Mesenchymal stem cell (in vitro differentiated cells and primary cell): ENCODE results near the gene SKOR2. TPM values are rescaled to one million over a fixed set of nuclear protein-coding genes. Genes with fewer than 3 reads are reported as not detected.

ENCODE experiments used
- DNase-seq: peaks from one replicate; pipeline ENCODE4 v3.0.0-alpha.2; 2013
- H2AFZ ChIP-seq: one replicate; pipeline ENCODE4 v1.6.1; 2013; ENCODE audit warnings: low read depth, mild to moderate bottlenecking, control low read depth, inconsistent platforms, low read length, moderate library complexity
- H2AK5ac ChIP-seq: 2 replicates; pipeline ENCODE4 v1.6.1; 2013; ENCODE audit warnings: low read length, moderate library complexity, mild to moderate bottlenecking, inconsistent platforms; ENCODE audit not compliant: severe bottlenecking
- H2BK120ac ChIP-seq: one replicate; pipeline ENCODE4 v1.6.1; 2013; ENCODE audit warnings: low read depth, mild to moderate bottlenecking, inconsistent platforms, low read length, moderate library complexity
- H2BK12ac ChIP-seq, 2 experiments: one replicate each; pipeline ENCODE4 v1.6.1; 2013; ENCODE audit warnings: inconsistent platforms in 2 of 2, low read length in 2 of 2, mild to moderate bottlenecking in 2 of 2, moderate library complexity in 2 of 2, control low read depth in 1 of 2
- H2BK15ac ChIP-seq: one replicate; pipeline ENCODE4 v1.6.1; 2013; ENCODE audit warnings: mild to moderate bottlenecking, low read depth, inconsistent platforms; ENCODE audit not compliant: poor library complexity, severe bottlenecking
- H2BK5ac ChIP-seq: 2 replicates; pipeline ENCODE4 v1.6.1; 2013; ENCODE audit warnings: low read depth, mild to moderate bottlenecking, low read length, control low read depth, inconsistent platforms; ENCODE audit not compliant: poor library complexity, severe bottlenecking
- H3K14ac ChIP-seq, 2 experiments: one replicate each; pipeline ENCODE4 v1.6.1; 2013; ENCODE audit warnings: inconsistent platforms in 2 of 2, low read length in 2 of 2, control low read depth in 1 of 2, mild to moderate bottlenecking in 1 of 2, moderate library complexity in 1 of 2
- H3K18ac ChIP-seq, 2 experiments: one replicate each; pipeline ENCODE4 v1.6.1; 2013; ENCODE audit warnings: inconsistent platforms in 2 of 2, low read length in 2 of 2, control low read depth in 1 of 2, low read depth in 1 of 2, mild to moderate bottlenecking in 1 of 2
- H3K23ac ChIP-seq, 2 experiments: one replicate each; pipeline ENCODE4 v1.6.1; 2013; ENCODE audit warnings: inconsistent platforms in 2 of 2, low read length in 2 of 2, mild to moderate bottlenecking in 2 of 2, moderate library complexity in 2 of 2, control low read depth in 1 of 2
- H3K27ac ChIP-seq: 2 replicates; pipeline ENCODE4 v1.5.1; 2013; ENCODE audit warnings: mild to moderate bottlenecking, moderate library complexity, low read length, control low read depth, inconsistent platforms; ENCODE audit not compliant: poor library complexity, severe bottlenecking
- H3K27me3 ChIP-seq, 2 experiments: 2 replicates each; pipeline versions ENCODE4 v1.6.1 to v1.7.0; 2013; ENCODE audit warnings: low read length in 2 of 2, mild to moderate bottlenecking in 2 of 2, moderate library complexity in 2 of 2, control low read depth in 1 of 2, inconsistent platforms in 1 of 2; ENCODE audit not compliant: control insufficient read depth in 1 of 2, insufficient read depth in 1 of 2
- H3K36me3 ChIP-seq, 2 experiments: 2 replicates each; pipeline versions ENCODE4 v1.6.1 to v1.7.0; 2013; ENCODE audit warnings: low read length in 2 of 2, control low read depth in 1 of 2, inconsistent platforms in 1 of 2, low read depth in 1 of 2, mild to moderate bottlenecking in 1 of 2; ENCODE audit not compliant: insufficient read depth in 2 of 2, control insufficient read depth in 1 of 2
- H3K4ac ChIP-seq, 2 experiments: one replicate each; pipeline ENCODE4 v1.6.1; 2013; ENCODE audit warnings: inconsistent platforms in 2 of 2, low read length in 2 of 2, mild to moderate bottlenecking in 2 of 2, moderate library complexity in 2 of 2, control low read depth in 1 of 2, low read depth in 1 of 2
- H3K4me1 ChIP-seq: 2 replicates; pipeline ENCODE4 v1.6.1; 2013; ENCODE audit warnings: low read depth, low read length, control low read depth; ENCODE audit not compliant: control insufficient read depth, insufficient read depth
- H3K4me2 ChIP-seq: 2 replicates; pipeline ENCODE4 v1.6.1; 2013; ENCODE audit warnings: low read length, mild to moderate bottlenecking, inconsistent platforms; ENCODE audit not compliant: poor library complexity, severe bottlenecking
- H3K4me3 ChIP-seq, 2 experiments: 2 replicates each; pipeline versions ENCODE4 v1.5.1 to v1.7.0; 2013; ENCODE audit warnings: low read length in 2 of 2, mild to moderate bottlenecking in 2 of 2, control low read depth in 1 of 2, low read depth in 1 of 2; ENCODE audit not compliant: insufficient read depth in 1 of 2
- H3K79me1 ChIP-seq: replicated peaks from 2 replicates; pipeline ENCODE4 v1.6.1; 2013; ENCODE audit warnings: mild to moderate bottlenecking, control low read depth, low read length, inconsistent platforms; ENCODE audit not compliant: poor library complexity, severe bottlenecking
- H3K9ac ChIP-seq: 2 replicates; pipeline ENCODE4 v1.7.0; 2013; ENCODE audit warnings: mild to moderate bottlenecking, low read length, moderate library complexity
- H3K9me3 ChIP-seq: 2 replicates; pipeline ENCODE4 v1.7.0; 2013; ENCODE audit warnings: mild to moderate bottlenecking, low read length; ENCODE audit not compliant: control insufficient read depth
- H4K8ac ChIP-seq: one replicate; pipeline ENCODE4 v1.6.1; 2013; ENCODE audit warnings: inconsistent platforms, mild to moderate bottlenecking, low read length, moderate library complexity
- H4K91ac ChIP-seq: one replicate; pipeline ENCODE4 v1.6.1; 2013; ENCODE audit warnings: mild to moderate bottlenecking, low read length, inconsistent platforms
- WGBS: methylation state at CpG from one replicate; pipeline ENCODE4 v1.1.7; 2013; ENCODE audit warnings: mixed read lengths; 5-methylcytosine and 5-hydroxymethylcytosine counted together
- polyA plus RNA-seq, 2 experiments: library from polyadenylated mRNA; stranded (reverse); fragments of 200-250 nt; gene quantifications; one replicate each; pipeline ENCODE4 v1.2.3, GENCODE V29; 2013

Gene SKOR2, protein sequence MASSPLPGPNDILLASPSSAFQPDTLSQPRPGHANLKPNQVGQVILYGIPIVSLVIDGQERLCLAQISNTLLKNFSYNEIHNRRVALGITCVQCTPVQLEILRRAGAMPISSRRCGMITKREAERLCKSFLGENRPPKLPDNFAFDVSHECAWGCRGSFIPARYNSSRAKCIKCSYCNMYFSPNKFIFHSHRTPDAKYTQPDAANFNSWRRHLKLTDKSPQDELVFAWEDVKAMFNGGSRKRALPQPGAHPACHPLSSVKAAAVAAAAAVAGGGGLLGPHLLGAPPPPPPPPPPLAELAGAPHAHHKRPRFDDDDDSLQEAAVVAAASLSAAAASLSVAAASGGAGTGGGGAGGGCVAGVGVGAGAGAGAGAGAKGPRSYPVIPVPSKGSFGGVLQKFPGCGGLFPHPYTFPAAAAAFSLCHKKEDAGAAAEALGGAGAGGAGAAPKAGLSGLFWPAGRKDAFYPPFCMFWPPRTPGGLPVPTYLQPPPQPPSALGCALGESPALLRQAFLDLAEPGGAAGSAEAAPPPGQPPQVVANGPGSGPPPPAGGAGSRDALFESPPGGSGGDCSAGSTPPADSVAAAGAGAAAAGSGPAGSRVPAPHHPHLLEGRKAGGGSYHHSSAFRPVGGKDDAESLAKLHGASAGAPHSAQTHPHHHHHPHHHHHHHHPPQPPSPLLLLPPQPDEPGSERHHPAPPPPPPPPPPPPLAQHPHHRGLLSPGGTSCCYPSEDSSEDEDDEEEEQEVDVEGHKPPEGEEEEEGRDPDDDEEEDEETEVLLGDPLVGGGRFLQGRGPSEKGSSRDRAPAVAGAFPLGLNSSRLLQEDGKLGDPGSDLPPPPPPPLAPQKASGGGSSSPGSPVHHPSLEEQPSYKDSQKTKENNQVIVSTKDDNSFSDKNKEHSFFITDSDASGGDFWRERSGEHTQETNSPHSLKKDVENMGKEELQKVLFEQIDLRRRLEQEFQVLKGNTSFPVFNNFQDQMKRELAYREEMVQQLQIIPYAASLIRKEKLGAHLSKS
- not detected for polyA plus RNA-seq (2013, experiment 1 of 2)
- not detected for polyA plus RNA-seq (2013, experiment 2 of 2)

DNA sequence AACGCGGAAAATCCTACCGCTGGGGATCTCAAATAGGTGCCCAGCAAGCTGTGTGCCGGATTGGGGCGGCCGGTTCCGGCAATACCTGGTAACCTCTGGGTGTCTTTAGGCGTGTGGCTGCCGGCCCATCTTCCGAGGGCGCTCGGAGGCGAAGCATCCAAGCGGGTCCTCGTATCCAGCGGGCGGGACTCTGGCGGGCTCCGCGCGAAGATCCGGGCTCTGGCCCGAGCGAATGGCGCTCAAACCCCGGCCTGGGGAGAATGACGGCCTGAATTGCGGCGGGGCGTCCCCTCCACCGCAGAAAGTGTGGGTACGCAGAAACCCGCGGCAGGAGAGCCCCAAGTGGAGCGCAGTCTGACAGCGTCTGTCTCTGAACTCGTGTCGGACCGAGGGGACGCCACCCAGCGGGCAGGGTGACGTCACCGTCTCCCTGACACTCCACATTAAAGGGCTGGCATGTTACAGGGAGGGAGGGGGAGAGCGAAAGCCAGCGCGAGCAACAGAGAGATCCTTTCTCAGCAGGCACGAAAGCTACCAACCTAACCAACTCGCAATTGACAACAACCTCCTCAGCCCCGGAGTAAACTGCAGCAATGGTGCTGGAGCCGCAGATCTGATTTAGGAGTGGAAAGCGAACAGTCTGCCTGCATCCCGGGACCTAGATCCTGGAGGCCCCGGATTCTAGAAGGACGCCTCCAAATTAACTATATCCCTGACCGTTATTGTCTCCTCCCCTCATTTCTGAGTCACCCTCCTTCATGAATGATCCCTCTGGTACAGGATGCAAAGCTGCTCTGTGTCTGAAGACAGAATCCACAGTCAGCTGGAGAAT is at the start of gene SKOR2:
TSS of gene SKOR2 (minus strand) at position 372 of the 832 bp plus-strand sequence. CDS start 2,477 bp downstream, outside the sequence.
- Histone ChIP-seq H3K9ac (no peak within 1 kb of the TSS), H3K79me1 (no peaks in the 10 kb centered on the region), H4K91ac (no peak within 1 kb of the TSS), H2BK15ac (no peak within 1 kb of the TSS), H2BK120ac (no peak within 1 kb of the TSS), H3K36me3 (no peaks in the 10 kb centered on the region), H2AK5ac (no peak within 1 kb of the TSS), H3K27ac (no peak within 1 kb of the TSS), H3K18ac (no peak within 1 kb of the TSS), H3K4ac (no peak within 1 kb of the TSS), H4K8ac (no peak within 1 kb of the TSS), H3K23ac (no peak within 1 kb of the TSS), H3K4me2 (no peak within 1 kb of the TSS), H2BK12ac (no peak within 1 kb of the TSS), H3K4me1 (peaks cover 13% of the 10 kb centered on the region), H3K9me3 (peaks cover 3% of the 10 kb centered on the region), H3K4me3 (no peak within 1 kb of the TSS), H3K27me3 (peaks cover 88% of the 10 kb centered on the region in 2 experiments), H2BK5ac (no peak within 1 kb of the TSS), H3K14ac (no peak within 1 kb of the TSS), H2AFZ (no peak within 1 kb of the TSS)
- 2% methylated on average over 51 of the region's 55 CpGs for WGBS
- no peak for DNase-seq

GRCh38 chr18:47296462-47296861 is 45.0 kb upstream of the SKOR2 start:
- H3K79me1 ChIP-seq: no peaks in the 10 kb centered on the region
- no peak overlapping the region for H3K27ac ChIP-seq
- H2BK120ac ChIP-seq: no peak overlapping the region
- H3K9ac ChIP-seq: no peak overlapping the region
- H3K4ac ChIP-seq: no peak overlapping the region
- H2BK5ac ChIP-seq: no peak overlapping the region
- no peak overlapping the region for H3K4me3 ChIP-seq
- H3K9me3 ChIP-seq: no peaks in the 10 kb centered on the region
- no peak overlapping the region for H2BK12ac ChIP-seq
- H2BK15ac ChIP-seq: no peak overlapping the region
- no peaks in the 10 kb centered on the region for H3K4me1 ChIP-seq
- H3K23ac ChIP-seq: no peak overlapping the region
- no peak overlapping the region for H3K14ac ChIP-seq
- H2AFZ ChIP-seq: no peak overlapping the region
- 29% methylated on average over 1 of the region's 1 CpG for WGBS
- no peak overlapping the region for H2AK5ac ChIP-seq
- H3K27me3 ChIP-seq: no peaks in the 10 kb centered on the region
- no peak overlapping the region for H4K8ac ChIP-seq
- H4K91ac ChIP-seq: no peak overlapping the region
- H3K4me2 ChIP-seq: no peak overlapping the region
- H3K18ac ChIP-seq: no peak overlapping the region
- no peaks in the 10 kb centered on the region for H3K36me3 ChIP-seq
- no peak for DNase-seq

DNA sequence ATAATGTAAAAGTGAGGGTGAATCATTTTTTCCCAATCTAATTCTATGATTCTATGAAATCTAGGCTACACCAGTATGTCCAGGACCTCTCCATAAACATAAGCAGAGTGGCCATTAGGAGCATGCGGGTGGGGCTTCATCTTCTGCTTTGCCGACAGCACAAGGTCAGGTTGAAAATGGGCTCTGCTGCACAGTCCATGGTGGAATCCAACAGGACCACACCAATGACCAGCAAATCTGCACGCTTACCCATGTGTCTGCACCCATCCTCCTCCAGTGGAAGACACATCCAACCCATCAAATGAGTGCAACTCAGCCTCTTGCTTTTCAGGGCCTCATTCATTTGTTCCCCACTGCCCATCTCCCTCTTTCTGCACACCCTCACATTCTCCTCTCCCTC is 43.3 kb upstream of the SKOR2 start:
- 89% methylated on average over 3 of the region's 3 CpGs for WGBS
- H4K8ac ChIP-seq: no peak overlapping the region

More for the DNA sequence above, 43.3 kb upstream of the SKOR2 start:
- Histone ChIP-seq H2BK12ac (no peak overlapping the region), H4K91ac (no peak overlapping the region), H2BK15ac (no peak overlapping the region), H3K4me2 (no peak overlapping the region), H3K79me1 (no peaks in the 10 kb centered on the region), H2BK5ac (no peak overlapping the region), H3K4ac (no peak overlapping the region), H3K27ac (no peak overlapping the region), H3K27me3 (no peaks in the 10 kb centered on the region), H3K4me3 (no peak overlapping the region), H2BK120ac (no peak overlapping the region), H3K9ac (no peak overlapping the region), H2AFZ (no peak overlapping the region), H3K23ac (no peak overlapping the region), H2AK5ac (no peak overlapping the region), H3K14ac (no peak overlapping the region), H3K36me3 (no peaks in the 10 kb centered on the region), H3K9me3 (no peaks in the 10 kb centered on the region), H3K4me1 (no peaks in the 10 kb centered on the region), H3K18ac (no peak overlapping the region)
- no peak for DNase-seq
